HG03521 (cell line): ENCODE results near the gene SCN3A.

ENCODE experiments used
- ATAC-seq: cut with Tn5 transposase; IDR thresholded peaks from one replicate; pipeline ENCODE4 v1.9.1; 2021; ENCODE audit warnings: mild to moderate bottlenecking, moderate library complexity; ENCODE audit not compliant: unreplicated experiment

SCN3A gene

DNA sequence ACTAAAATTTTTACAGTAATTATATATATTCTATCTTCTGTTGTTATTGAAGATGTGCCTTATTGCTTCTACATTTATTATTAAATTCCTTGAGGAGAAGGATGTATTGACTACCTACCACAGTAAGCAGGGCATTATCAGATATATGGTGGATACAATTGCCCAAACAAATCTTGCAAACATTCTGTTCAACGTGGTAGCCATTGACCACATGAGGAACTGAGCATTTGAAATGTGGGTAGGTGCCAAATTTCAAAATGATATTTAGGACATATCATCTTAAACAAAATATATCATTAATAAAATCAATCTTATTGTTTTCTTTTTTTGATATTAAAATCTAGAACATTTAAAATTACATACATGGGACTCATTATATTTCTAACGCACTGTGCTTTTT lies 11.1 kb downstream of the SCN3A start:
- ATAC-seq, result peak; percentile 51

DNA sequence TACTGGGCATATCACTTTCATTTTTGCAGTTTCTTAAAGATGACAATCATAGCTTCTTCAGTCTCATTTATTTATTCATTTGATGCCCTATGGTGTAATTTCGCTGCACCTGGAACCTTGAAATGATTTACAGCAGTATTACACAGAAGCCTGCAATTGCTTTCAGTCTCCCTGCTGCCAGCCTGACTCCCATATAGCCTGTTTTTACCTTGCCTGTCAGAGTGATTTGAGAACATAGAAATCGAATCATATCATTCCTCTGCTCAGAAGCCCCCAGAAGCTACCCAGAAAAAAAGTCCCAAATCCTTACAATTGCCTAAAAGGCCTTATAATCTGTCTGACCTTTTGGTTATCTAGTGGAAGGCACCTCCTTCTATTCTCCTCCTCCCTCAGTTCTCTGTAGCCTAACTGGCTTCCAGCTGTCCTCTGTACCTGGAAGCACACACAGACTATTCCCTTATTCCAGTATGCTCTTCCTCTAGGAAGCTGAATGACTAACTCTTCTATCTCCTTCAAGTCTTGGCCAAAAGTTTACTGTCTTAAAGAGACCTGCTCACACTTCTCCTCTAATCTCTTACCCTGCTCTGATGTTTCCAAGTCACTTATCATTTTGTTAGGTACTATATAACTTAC lies 12.6 kb downstream of the SCN3A start:
- ATAC-seq, result no peak

DNA sequence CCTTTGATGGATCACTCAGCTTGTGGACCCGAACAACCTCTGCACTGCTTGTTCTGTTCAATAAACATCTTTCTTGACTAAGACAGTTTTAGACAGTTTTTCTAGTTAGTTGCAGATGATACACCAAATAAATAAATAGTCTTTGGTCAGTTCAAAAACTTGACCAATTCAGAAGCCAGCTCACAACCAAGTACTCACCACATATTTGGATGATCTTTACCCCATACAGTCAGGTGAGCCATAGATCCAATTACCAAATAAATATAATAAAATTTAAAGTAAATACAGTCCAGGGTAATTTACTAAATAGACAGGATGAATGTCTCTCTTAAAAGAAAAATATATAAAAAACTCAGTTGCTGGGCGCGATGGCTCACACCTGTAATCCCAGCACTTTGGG lies 18.2 kb downstream of the SCN3A start:
- no peak for ATAC-seq

DNA sequence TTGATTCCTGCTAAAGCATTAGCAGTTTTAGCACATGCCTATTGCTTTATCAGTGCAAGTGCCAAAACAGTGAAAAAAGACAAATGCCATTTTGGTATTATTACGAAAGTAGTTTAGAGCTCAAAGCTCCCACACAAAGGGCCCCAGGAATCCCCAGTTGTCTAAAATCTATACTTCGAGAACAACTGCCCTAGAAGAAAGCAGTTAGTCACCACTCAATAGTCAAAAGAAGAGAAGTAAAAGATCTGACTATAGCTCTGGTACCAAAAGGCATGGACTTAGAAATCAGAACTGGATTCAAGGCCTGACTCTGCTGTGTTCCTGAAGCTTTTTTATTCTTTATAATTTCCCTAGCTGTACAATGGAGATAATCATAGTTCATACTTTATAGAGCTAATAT lies 21.8 kb downstream of the SCN3A start:
- ATAC-seq, result no peak

DNA sequence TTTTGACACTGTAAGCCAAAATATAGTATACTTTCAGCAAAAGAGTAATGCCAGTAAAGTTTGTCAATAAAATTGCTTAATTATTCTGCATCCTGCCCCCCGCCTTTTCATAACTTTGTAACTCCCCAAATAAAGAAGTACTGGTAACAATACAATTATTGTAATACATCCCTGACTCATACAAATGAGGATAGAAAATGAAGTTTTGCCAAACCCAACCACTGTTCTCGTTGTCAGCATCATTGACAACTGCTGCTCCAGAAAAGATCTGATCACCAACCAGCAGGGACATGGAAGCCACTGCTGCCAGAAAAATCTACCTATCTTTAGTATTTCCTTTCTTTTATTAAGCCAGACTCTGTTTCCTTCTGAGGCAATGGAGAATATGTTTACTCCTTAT lies 27.1 kb downstream of the SCN3A start:
- ATAC-seq, result no peak

DNA sequence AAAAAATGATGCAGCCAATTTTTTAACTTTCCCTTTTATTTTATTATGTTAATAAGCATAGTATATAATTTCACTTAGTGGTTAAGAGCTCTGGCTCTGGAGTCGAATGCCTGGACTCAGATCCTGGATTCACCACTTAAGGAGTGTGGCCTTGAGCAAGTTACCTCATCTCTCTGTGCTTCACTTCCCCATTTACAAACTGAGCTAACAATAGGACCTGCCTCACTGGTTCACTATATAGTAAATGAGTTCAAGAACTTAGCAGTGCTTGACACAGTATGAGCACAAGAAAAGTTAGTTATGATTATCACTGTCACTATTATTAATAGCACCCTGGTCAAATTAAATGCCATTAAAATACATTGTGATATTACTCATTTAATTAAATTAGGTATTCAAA lies 30.6 kb downstream of the SCN3A start:
- ATAC-seq, result no peak

DNA sequence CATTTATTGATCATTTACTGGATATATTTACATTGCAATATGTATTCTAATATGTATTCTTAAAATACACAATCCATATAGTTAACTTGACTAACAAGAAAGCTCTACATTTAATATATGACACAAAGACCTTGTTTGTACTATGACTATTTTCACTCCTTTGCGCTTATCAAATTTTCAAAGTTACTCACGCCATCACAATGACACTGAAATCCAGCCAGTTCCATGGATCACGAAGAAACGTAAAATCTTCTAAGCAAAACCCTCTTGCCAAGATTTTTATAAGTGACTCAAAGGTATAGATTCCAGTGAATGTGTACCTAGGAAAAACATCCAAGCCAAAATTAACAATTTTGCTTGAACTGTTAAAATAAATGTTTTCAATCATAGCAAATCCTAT lies 39.6 kb downstream of the SCN3A start:
- ATAC-seq, result no peak

DNA sequence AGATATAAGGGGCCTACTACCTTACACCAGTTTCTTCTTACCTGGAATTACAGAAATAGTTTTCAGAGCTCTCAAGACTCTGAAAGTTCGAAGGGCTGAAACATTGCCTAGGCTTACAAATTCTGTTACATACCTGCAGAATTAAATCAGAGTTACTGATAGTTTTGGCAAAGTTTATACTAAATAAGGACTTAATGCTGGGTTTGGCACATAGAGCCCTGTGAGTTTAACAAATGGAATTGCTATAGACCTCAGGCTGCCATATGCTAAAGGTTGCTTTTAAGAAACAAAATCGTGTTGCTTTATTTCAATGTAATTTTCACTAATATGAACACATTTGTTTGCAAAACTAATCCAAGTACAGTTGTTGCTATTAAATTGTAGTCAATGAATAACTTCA lies 40.1 kb downstream of the SCN3A start:
- no peak for ATAC-seq

DNA sequence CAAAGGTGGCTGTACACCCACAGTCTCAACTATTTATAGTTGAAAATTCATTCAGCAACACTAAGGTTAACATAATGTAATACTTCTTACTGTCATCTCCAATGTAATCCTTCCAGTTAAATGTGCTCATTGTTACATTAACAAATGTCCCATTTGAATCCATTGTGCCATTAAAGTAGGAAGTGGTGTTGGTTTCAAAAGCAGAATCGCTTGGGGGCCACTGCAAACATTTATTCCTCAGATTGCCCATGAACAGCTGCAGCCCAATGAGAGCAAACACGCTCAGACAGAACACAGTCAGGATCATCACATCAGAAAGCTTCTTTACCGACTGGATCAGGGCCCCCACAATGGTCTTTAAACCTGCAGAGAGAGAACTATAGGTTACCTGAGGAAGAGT lies 41.4 kb downstream of the SCN3A start:
- no peak for ATAC-seq

DNA sequence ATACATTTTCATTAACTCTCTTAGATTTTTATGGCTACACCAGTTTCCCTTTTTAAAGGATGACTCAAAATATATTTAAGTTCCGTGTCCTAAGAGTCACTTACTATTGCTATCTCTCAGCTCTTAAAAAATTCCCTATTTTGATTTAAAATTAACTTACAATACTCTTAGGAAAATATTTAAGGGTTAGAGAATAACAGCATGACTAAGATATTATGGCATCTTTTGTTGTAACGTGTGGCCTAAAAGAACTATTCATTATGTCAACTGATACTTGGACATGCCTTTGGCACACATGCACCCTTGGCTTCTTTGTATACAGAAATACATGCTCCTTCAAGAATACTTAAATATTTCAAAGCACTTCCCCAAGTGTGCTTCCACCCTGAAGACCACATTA lies 42.3 kb downstream of the SCN3A start:
- no peak for ATAC-seq

DNA sequence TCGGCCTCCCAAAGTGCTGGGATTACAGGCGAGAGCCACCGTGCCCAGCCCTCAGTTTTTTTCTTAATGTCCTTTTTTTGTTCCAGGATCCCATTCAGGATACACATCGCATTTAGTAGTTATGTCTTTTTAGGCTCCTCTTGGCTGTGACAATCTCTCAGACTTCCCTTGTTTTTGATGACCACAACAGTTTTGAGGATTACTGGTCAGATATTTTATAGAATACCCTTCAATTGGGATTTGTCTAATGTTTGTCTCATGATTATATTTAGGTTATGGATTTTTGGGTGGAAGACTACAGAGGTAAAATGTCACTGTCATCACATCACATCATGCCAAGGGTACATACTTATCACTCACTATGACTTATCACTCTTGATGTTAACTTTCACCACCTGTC lies 46.7 kb downstream of the SCN3A start:
- no peak for ATAC-seq

DNA sequence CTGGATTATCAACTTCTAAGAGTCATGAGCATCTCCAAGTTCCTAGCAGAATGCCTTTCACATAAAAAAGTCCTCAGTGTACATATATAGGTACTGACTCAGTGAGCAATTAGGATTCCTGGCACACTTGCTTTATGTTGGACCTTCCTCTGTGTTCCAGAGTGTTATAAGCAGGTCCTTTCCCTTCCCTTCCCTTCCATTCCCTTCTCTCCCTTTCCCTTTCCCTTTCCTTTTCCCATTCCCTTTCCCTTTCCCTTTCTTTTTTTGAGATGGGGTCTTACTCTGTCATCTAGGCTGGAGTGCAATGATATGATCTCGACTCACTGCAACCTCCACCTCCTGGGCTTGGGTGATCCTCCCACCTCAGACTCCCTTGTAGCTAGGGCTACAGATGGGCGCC lies 48.7 kb downstream of the SCN3A start:
- no peak for ATAC-seq

DNA sequence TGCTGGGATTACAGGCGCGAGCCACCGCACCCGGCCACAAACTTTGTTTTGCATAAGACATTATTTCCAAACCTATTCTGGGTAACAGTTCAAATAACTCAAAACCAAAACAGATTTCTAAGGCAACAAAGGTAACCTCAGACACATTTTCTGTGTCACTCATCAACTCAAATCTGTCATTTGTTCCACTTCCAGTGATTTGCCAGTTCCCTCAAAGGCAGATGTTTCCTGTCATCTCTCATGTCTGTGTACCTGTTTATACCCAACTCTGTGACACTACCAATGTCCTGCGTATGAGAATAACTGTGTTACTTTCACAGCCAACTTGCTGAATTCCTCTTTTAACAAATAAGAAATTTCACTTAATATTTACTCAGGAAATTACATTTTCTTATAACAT lies 54.4 kb downstream of the SCN3A start:
- ATAC-seq, result peak; percentile 95

DNA sequence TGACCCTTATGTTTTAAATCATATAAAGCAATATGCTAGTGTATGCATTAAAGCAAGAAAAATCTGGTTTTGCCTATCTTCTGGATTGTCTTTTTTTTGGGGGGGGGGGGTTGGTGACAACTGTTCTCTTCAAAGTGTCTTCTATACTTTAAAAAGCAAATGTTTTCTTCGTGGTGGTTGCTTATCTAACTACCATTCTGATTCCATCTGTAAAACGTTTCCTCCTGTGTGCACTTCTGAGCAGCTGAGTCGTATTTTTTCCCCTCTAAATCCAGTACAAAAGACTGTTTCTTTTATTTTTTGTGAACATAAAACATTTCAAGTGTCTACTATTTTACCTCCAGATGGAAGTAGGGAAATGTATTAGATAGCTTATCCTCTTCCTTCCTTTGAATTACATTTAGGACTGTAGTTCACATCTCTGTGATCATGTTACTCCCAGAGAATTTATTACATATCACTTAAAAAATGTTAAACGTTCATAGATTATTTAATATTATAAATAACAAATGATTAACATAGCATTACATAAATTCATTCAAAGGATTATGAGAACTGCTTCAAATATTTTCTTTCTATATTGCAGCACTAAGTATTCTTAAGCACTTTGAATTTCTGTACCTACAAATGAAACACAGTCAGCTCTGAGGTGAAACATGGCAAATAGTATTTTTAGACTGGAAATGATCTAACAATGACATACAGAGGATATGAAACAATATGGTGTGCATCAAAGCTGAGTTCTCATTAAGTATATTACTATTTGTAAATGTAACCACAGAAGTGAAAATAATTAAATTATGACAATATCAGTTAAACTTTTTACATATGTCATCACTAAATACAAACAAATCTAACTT lies 56.4 kb downstream of the SCN3A start:
- no peak for ATAC-seq

DNA sequence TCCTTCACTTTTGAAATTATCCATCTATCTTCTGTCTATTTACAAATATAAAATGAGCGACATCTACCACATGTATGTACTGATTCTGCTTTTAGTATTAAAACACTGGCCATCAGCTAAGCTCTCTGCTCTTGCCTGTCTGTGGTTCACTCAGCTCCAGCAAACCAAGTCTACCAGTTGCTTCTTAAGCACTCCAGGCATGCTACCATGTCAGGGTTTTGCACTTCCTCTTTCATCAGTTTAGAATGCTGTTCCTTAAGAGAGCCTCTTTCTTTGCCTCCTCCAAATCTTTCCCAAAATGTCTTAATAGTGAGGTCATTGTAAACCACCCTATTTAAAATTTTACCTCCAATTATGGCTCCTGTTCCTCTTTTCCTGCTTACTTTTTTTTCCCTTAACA lies 59.5 kb downstream of the SCN3A start:
- ATAC-seq, result peak; percentile 84

DNA sequence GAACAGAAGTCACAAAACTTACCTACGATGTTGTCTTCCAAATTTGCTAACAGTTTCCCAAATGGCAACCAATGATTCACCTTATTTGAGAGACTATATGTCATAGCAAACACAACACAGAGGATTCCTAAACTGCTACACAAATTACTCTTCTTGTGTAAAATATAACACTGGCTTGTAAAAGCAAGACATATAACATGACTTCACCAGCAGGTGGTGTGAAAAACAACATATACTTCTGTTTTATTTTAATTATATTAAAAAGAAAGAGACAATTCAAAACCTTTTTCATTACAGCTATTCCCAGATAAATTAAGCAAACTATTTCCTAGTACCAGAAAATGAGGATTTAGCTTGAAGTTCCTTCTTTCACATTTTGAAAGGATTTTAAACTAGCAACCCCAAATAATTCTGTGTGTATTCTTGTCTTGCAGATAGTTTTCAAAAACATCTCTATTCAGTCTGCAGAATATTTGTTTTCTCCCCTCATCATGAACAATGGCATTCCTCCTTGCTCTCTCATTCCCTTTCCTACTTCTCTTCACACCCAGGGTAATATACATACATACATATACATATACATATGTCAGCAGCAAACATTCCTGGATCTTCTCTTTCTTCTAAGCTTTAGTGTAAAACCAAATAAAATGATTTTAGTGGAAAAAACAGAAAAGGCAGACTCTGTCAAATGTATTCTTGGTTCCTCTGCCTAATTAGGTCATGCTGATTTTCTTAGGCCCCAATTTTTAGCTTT lies 62.1 kb downstream of the SCN3A start:
- ATAC-seq, result no peak

DNA sequence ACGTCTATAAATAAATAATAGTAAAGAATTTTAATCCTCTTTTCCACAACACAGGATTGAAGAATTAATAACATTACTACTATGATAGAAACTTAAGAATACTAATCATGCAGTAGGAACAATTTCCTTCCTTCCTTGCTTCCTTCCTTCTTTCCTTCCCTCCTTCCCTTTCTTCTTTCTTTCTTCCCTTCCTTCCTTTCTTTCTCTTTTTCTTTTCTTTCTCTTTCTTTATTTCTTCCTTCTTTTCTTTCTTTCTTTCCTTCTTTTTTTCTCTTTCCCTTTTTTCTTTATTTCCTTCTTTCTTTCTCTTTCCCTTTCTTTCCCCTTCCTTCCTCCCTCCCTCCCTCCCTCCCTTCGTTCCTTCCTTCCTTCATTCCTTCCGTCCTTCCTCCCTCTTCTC lies 77.6 kb downstream of the SCN3A start:
- ATAC-seq, result no peak

DNA sequence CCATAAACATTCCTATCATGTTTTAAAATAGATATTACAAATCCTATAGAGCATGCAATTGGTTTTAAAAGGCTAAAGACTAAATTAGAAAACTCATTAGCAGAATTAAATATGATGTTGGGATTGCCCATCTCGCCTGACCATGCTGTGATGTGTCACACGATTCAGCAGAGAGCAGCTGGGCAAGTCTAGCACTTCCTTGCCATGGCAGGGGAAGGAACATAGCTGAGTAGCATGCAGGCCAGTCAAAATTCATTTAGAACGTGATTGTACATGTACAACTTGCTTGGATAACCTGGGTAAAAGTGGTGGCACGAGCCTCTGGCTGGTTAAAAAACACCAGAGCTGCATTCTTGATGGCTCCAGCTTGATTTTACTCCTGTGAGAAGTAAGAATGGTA lies 81.3 kb downstream of the SCN3A start:
- ATAC-seq, result no peak

DNA sequence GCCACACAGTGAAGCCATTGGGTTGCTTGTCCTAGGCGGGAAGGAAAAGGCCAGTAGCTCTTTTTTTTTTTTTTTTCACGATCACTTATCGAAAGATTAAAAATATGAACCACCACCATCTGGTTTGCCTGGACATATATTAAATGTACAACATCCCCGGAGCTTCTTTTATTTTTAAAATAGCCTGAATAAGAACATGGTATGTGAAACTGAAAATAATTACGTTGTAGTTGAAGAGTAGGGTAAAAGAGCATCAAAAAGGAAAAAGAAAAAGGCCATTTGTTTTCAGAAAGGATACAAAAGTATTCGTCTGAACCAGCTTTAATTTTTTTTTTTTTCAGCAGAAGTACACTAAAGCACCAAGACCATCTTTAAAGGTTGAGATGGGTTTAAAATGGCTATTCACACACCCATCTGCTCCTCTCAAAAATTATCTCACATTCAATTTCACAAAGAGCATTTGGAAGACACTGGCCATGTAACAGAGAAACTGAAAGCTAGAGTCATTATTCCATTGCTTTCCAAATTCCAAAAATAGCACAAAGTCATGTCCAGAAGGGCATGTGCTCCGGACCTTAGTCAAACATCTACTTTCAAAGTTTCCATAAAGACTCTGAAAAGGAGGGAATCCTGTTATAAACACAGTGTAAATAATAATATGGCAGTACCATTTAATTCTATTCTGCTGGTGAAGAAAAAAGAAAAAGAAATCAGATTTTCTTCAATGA lies 82.9 kb downstream of the SCN3A start:
- no peak for ATAC-seq

DNA sequence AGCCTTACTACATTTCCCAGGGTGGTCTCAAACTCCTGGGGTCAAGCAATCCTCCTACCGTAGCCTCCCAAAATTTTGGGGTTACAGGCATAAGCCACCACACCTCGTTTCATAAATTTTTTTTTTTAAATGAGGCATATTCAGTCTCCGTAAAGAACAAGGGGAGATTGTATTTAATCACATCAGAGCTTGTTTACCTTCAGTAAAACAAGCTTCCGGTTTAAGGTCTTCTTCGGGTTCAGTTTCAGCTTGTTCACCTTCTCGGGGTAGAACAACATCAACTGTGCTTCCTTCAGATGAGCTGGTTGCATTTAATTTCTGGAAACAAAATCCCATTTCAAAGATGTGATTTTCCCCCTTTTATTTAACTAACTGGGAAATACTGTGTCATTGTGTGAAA lies 88.6 kb downstream of the SCN3A start:
- ATAC-seq, result no peak

DNA sequence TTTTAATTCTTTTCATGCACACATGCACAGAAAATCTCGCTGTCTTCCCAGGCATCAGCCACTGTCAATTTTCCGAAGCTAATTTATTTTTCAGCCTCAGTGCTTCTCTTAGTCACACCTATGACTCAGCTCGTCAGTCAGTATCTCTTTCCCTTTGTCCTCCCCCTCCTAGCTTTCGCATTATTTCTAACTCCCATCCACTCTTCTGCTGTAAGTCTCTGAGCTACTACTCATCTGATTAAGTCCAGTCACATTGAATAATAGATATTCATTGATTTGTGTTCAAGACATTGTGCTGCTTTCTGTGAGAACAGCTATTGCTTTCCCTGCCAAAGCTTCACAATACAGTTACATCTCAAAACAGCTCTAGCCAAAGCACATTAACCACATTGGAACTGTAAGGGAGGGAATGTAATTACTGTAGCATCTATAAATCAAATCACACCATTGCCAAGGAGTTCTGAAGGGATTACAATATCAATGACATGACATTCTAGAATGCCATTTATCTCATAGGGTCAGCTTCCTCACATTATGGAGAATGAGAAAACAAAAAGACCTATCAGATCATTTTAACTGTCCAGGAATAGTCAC lies 89.4 kb downstream of the SCN3A start:
- ATAC-seq, result no peak
